Measurements from ENCODE around the gene SLC25A36. TPM values are rescaled to one million over a fixed set of nuclear protein-coding genes. Genes with fewer than 3 reads are reported as not detected.

The SLC25A36 gene
- total and polyA plus RNA-seq, 2 donors (not counting 3 experiments of a cell fraction or from before 2014, with no cell fraction given) = 17.7 to 38.8 TPM

DNA sequence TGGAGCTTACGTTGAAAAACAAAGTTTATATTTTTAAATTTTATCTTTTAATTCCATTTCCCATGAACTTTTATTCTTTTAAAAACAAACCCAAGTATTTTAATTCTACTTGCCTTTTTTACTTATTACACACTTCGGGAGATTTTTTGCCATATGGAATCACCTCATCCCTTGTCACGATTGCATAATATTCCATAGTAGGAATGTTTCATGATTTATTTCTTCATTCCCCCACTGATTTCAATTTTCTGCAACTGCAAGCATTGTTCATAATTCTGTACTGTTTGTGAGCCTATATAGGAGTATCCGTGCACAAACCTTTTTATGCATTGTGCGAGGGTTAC is 574 bp upstream of the SLC25A36 start:
- TF ChIP-seq GATA2 (IDR thresholded peaks at IDR 0.05; ENCODE audit: insufficient read depth, insufficient read length, low read depth, low read length) (no peak), POLR2AphosphoS5 (IDR thresholded peaks at IDR 0.05; ENCODE audit: insufficient read depth, low read depth, low read length) (no peak), MYC (IDR thresholded peaks at IDR 0.05; ENCODE audit: low read depth, low read length) (no peak), JUN (IDR thresholded peaks at IDR 0.05; ENCODE audit: borderline replicate concordance, insufficient read depth, insufficient read length, low read depth) (no peak), POLR2A (IDR thresholded peaks at IDR 0.05; ENCODE audit: low read depth, low read length) (no peak), FOS (IDR thresholded peaks at IDR 0.05; ENCODE audit: borderline replicate concordance, insufficient read depth, low read length) (no peak), EZH2 (IDR thresholded peaks at IDR 0.05; ENCODE audit: borderline replicate concordance, low read depth, low read length, severe bottlenecking) (no peak), MAX (IDR thresholded peaks at IDR 0.05; ENCODE audit: insufficient read depth, insufficient read length) (no peak), CTCF (IDR thresholded peaks at IDR 0.05; ENCODE audit: extremely low read depth in 1 of 2, insufficient read depth in 1 of 2, low read depth in 1 of 2, low read length in 2 of 2) (no peak)
- Histone ChIP-seq H4K20me1 (replicated peaks; ENCODE audit: control insufficient read depth, extremely low read depth, insufficient read depth, low read length) (no peaks in the 10 kb centered on the region), H3K4me1 (ENCODE audit: control insufficient read depth, extremely low read depth, insufficient read depth, low read length) (peaks cover 11% of the 10 kb centered on the region), H3K9me3 (replicated peaks; ENCODE audit: control insufficient read depth, insufficient read depth, low read length) (no peaks in the 10 kb centered on the region), H3K27me3 (ENCODE audit: control insufficient read depth in 2 of 2, insufficient read depth in 2 of 2, low read length in 2 of 2) (no peaks in the 10 kb centered on the region), H3K27ac (ENCODE audit: insufficient read depth, low read depth, low read length) (no peak overlapping the region), H2AFZ (ENCODE audit: low read depth, low read length) (peak overlapping the region; percentile 71), H3K36me3 (ENCODE audit: control insufficient read depth in 2 of 2, extremely low read depth in 1 of 2, insufficient read depth in 2 of 2, low read length in 2 of 2) (no peaks in the 10 kb centered on the region), H3K4me3 (replicated peaks in 1 of 3; ENCODE audit: insufficient read depth in 1 of 3, low read depth in 1 of 3, low read length in 3 of 3) (peak overlapping the region; percentile 31 to 52 (median 33)), H3K9me1 (replicated peaks; ENCODE audit: control insufficient read depth, extremely low read depth, insufficient read depth, low read length) (no peaks in the 10 kb centered on the region), H3K79me2 (ENCODE audit: control insufficient read depth, insufficient read depth, low read length) (peaks cover 37% of the 10 kb centered on the region), H3K4me2 (ENCODE audit: insufficient read depth, low read length) (peak overlapping the region; percentile 78), H3K9ac (replicated peaks; ENCODE audit: extremely low read depth, insufficient read depth, low read length) (no peak overlapping the region)
- DNase-seq (ENCODE audit: low read depth, low spot score) (no peak), FAIRE-seq (no peak)
- no TSS peak for BruUV-seq (replicated peaks)
- intact Hi-C loops (cut with micrococcal nuclease) (no loop called here), dilution Hi-C loops (cut with MboI; ENCODE audit: extremely low pct_ligation_motif_present, low sequenced_read_pairs) (no loop called here)
- ChIA-PET CTCF (no interaction called here), POLR2A (no interaction called here)

Measured in endothelial cell of umbilical vein (primary cell).